Suprapubic skin (tissue), 4 donors: Measurements from ENCODE around the gene GPR63. TPM values are rescaled to one million over a fixed set of nuclear protein-coding genes. Genes with fewer than 3 reads are reported as not detected.
"Not testable (repeated sequence)": the region's sequence is repeated elsewhere in the genome, so short reads cannot be mapped to it uniquely, and the experiment has no call there.

ENCODE experiments used
- DNase-seq, 2 donors: peaks; one replicate each; pipeline ENCODE4 v3.0.0-alpha.2; 2019; ENCODE audit warnings: low spot score in 2 of 2
- H3K27ac ChIP-seq: fragments of 200-600 bp; sonication (generic); one replicate; pipeline ENCODE4 v1.5.1; 2019
- H3K27me3 ChIP-seq: fragments of 200-600 bp; sonication (generic); one replicate; pipeline ENCODE4 v1.5.1; 2019
- H3K36me3 ChIP-seq: fragments of 200-600 bp; sonication (generic); one replicate; pipeline ENCODE4 v1.5.1; 2019
- H3K4me1 ChIP-seq: fragments of 200-600 bp; sonication (generic); one replicate; pipeline ENCODE4 v1.5.1; 2019
- H3K4me3 ChIP-seq: fragments of 200-600 bp; sonication (generic); one replicate; pipeline ENCODE4 v1.5.1; 2019; ENCODE audit warnings: mild to moderate bottlenecking
- H3K9me3 ChIP-seq: fragments of 200-600 bp; sonication (generic); one replicate; pipeline ENCODE4 v1.5.1; 2019
- EP300 ChIP-seq: sonication (generic); formaldehyde crosslinking; IDR thresholded peaks from one replicate; pipeline ENCODE4 v1.6.1; 2017; ENCODE audit warnings: antibody characterized with exemption
- POLR2A ChIP-seq, 2 donors: fragments of 450-650 bp; IDR thresholded peaks; one replicate each; pipeline ENCODE4 v1.6.1; 2017; ENCODE audit warnings: antibody characterized with exemption in 2 of 2, mild to moderate bottlenecking in 2 of 2, moderate library complexity in 2 of 2
- POLR2AphosphoS5 ChIP-seq, 3 donors: sonication (generic); formaldehyde crosslinking; IDR thresholded peaks; one replicate each; pipeline ENCODE4 v1.6.1; 2017; ENCODE audit warnings: antibody characterized with exemption in 3 of 3
- WGBS: methylation state at CpG from one replicate; pipeline ENCODE4 v1.1.5; 2018; 5-methylcytosine and 5-hydroxymethylcytosine counted together
- total RNA-seq, 4 donors: library from RNA; depleted of rRNA; stranded (reverse); fragments of >200 nt; gene quantifications; one replicate each; pipeline ENCODE4 v1.1.0, GENCODE V29; 2016
- TF ChIP-seq, protein P1 (sequence below), 2 donors: fragments of 200-600 bp in 1 of 2; fragments of 450-650 bp in 1 of 2; sonication (generic) in 1 of 2; IDR thresholded peaks; one replicate each; pipeline ENCODE4 v1.5.1; 2016 to 2019; ENCODE audit warnings: antibody characterized with exemption in 2 of 2, mild to moderate bottlenecking in 1 of 2, moderate library complexity in 1 of 2

Gene GPR63, protein sequence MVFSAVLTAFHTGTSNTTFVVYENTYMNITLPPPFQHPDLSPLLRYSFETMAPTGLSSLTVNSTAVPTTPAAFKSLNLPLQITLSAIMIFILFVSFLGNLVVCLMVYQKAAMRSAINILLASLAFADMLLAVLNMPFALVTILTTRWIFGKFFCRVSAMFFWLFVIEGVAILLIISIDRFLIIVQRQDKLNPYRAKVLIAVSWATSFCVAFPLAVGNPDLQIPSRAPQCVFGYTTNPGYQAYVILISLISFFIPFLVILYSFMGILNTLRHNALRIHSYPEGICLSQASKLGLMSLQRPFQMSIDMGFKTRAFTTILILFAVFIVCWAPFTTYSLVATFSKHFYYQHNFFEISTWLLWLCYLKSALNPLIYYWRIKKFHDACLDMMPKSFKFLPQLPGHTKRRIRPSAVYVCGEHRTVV
- under 1 TPM; 0.23 to 0.89 (median 0.67) TPM for total RNA-seq

DNA sequence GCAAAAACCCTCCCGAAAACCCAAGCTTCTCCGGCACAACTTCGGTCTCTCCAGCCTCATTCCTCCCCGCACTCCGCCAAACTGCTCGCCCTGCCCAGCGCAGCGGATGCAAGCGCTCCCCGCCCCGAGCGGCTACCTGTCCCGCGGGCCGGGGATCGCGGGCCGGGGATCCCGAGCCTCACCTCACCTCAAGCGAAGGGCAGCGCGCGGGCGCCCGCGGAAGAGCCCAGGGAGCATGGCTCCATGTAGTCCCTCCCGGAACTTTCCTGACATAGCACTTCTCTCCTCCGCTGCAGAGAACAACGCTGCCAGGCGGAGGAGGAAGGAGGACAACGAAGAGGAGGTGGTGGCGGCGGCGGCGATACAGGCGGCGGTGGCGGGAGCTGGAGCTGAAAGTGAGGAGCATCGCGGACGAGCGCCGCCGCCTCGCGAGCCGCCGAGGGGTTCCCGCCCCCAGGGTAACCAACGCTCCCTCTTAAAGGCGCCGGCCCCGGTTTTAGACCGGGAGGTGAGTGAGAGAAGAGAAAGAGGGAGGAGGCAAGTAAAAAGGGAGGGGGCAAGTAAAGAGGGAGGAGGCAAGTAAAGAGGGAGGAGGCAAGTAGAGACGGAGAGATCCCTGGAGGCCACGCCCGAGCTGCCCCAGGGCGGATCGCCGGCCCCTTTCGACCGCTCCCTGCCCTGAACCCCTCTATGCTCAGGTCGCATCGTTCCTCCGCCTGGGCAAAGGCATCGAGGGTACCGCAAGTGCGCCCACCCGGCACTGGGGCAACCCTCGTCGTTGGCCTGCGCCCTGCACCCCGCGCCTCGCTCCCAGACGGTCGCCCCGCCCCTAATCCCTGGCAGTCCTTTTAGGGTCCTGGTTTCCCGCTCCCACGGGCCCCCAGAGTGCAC, at the start of gene GPR63:
GPR63 (minus strand) TSS at position 397 of the 891 bp plus-strand sequence. CDS start 37,746 bp downstream, outside the sequence.
- no peaks in the 10 kb centered on the region for H3K36me3 ChIP-seq
- H3K4me3 ChIP-seq: peak within 1 kb of the TSS; percentile 78
- H3K9me3 ChIP-seq: no peaks in the 10 kb centered on the region
- TF ChIP-seq POLR2A (IDR thresholded peaks at IDR 0.05) (no peak), POLR2AphosphoS5 (IDR thresholded peaks at IDR 0.05) (no peak), EP300 (no peak)
- TF ChIP-seq, protein P1, sequence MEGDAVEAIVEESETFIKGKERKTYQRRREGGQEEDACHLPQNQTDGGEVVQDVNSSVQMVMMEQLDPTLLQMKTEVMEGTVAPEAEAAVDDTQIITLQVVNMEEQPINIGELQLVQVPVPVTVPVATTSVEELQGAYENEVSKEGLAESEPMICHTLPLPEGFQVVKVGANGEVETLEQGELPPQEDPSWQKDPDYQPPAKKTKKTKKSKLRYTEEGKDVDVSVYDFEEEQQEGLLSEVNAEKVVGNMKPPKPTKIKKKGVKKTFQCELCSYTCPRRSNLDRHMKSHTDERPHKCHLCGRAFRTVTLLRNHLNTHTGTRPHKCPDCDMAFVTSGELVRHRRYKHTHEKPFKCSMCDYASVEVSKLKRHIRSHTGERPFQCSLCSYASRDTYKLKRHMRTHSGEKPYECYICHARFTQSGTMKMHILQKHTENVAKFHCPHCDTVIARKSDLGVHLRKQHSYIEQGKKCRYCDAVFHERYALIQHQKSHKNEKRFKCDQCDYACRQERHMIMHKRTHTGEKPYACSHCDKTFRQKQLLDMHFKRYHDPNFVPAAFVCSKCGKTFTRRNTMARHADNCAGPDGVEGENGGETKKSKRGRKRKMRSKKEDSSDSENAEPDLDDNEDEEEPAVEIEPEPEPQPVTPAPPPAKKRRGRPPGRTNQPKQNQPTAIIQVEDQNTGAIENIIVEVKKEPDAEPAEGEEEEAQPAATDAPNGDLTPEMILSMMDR (IDR thresholded peaks at IDR 0.05): no peak
- no peak within 1 kb of the TSS for H3K27ac ChIP-seq
- DNase-seq: peak; percentile 77 to 80
- H3K4me1 ChIP-seq: peaks cover 17% of the 10 kb centered on the region
- H3K27me3 ChIP-seq: peaks cover 4% of the 10 kb centered on the region
- WGBS: under 1% methylated on average over 56 of the region's 80 CpGs

DNA sequence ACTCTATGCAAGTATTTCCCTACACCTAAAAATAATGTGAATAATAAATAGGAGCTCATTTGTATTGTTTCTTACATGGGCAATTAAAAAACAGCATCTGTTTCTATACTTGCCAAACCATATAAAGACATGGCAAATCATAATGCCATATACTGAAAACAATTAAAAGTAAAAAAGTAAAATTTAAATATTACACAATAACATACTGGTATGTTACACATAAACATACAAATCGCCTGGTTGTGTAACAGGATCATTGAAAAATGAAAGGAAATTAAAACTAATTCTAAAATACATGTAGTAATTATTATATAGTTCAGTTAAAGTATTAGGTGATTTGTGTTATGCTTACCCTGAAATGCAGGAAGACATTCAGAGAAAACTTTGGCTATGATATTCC, 49.2 kb upstream of the GPR63 start:
- Histone ChIP-seq H3K9me3 (no peaks in the 10 kb centered on the region), H3K4me3 (no peak overlapping the region)

DNA sequence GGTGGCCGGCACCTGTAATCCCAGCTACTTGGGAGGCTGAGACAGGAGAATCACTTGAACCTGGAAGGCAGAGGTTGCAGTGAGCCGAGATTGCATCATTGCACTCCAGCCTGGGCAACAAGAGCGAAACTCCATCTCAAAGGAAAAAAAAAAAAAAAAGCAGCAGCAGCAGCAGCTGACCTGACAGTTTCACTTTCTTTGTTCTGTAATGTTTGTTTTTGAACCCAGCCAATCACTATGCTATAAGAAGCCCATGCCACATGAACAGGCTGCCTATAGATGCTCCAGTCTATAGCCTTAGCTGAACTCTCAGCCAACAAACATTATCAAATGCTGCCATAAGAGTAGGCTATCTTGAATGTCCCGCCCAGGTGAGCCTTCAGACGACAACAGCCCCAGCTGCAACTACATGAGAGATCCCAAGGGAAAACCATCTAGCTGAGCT, 47.9 kb upstream of the GPR63 start:
- H3K9me3 ChIP-seq, DNase-seq, H3K27ac ChIP-seq, H3K4me3 ChIP-seq, H3K4me1 ChIP-seq, H3K36me3 ChIP-seq, H3K27me3 ChIP-seq: not testable (repeated sequence)
- WGBS: 80% methylated on average over 5 of the region's 5 CpGs

More for the DNA sequence above, 49.2 kb upstream of the GPR63 start:
- Histone ChIP-seq H3K4me1 (no peaks in the 10 kb centered on the region), H3K27me3 (no peaks in the 10 kb centered on the region), H3K27ac (no peak overlapping the region), H3K36me3 (peaks cover 13% of the 10 kb centered on the region)
- WGBS: 90% methylated on average over 1 of the region's 1 CpG
- TF ChIP-seq, protein P1 (IDR thresholded peaks at IDR 0.05): no peak
- TF ChIP-seq POLR2AphosphoS5 (IDR thresholded peaks at IDR 0.05) (no peak), EP300 (no peak), POLR2A (IDR thresholded peaks at IDR 0.05) (no peak)
- no peak for DNase-seq

DNA sequence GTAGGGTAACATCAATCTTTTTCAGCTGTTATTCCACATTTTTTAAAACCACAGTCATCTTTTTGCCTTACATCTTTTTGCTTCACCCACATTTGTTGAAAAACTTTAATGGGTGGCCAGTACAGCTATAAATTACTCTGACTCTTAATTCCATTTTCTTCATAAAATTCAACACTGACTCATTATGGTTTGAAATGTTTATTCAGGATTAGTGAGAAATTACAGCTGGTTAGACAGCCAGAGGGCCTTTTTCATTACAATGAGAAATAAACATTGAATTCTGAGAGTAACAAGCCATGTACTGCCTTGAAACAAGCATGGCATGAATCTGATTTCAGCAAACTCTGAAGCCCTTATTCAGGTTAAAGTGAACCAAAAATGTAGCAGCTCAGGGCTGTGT, 40.9 kb upstream of the GPR63 start:
- DNase-seq: no peak
- Histone ChIP-seq H3K27ac (no peak overlapping the region), H3K27me3 (no peaks in the 10 kb centered on the region), H3K4me3 (no peak overlapping the region), H3K36me3 (no peaks in the 10 kb centered on the region), H3K4me1 (no peaks in the 10 kb centered on the region), H3K9me3 (no peaks in the 10 kb centered on the region)
- TF ChIP-seq POLR2A (IDR thresholded peaks at IDR 0.05): no peak
- TF ChIP-seq EP300: no peak
- TF ChIP-seq, protein P1 (IDR thresholded peaks at IDR 0.05): no peak
- no peak for TF ChIP-seq POLR2AphosphoS5 (IDR thresholded peaks at IDR 0.05)

DNA sequence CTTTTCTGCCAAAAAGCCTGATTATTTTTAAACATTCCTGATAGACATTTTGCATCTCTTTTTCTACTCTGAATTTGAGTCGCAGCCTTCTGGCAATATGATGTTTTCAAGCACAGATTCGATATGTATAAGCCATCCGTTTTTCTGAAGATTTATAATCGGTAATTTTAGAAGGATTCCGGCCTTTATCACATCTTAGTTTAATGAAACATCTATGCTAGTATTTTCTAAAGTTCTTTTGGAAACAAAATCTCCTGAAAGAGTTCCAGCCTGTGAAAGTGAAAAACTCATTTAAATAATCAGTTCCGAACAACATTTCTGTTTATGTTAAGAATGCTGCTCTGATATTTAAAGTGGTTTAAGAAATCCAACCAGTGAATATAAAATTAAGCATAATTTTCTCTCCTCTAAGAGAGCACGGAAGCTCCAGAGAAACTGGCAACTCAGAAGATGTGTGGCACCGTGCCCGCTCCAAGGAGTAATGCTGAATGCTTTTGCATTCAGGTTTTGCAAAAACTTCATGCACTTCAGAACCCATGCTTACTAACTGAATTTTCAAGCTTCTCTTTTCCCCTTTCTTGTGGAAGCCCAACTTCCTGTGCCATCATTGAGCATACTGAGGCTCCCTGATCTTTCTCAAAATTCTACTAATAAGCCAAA, 39.7 kb upstream of the GPR63 start:
- DNase-seq: no peak
- H3K4me1 ChIP-seq: no peaks in the 10 kb centered on the region
- no peak overlapping the region for H3K27ac ChIP-seq
- no peak overlapping the region for H3K4me3 ChIP-seq
- no peaks in the 10 kb centered on the region for H3K9me3 ChIP-seq
- no peaks in the 10 kb centered on the region for H3K27me3 ChIP-seq
- WGBS: 90% methylated on average over 9 of the region's 9 CpGs
- no peaks in the 10 kb centered on the region for H3K36me3 ChIP-seq
- no peak for TF ChIP-seq POLR2AphosphoS5 (IDR thresholded peaks at IDR 0.05)
- no peak for TF ChIP-seq POLR2A (IDR thresholded peaks at IDR 0.05)
- no peak for TF ChIP-seq EP300
- TF ChIP-seq, protein P1 (IDR thresholded peaks at IDR 0.05): no peak
